HG03139 (cell line): ENCODE measurements around the gene G6PD.
A peak's percentile ranks its signal among the peaks of the same experiment; 100 is the strongest.
"Not testable (repeated sequence)": the region's sequence is repeated elsewhere in the genome, so short reads cannot be mapped to it uniquely, and the experiment has no call there.

Source experiments
- ATAC-seq: cut with Tn5 transposase; IDR thresholded peaks from one replicate; pipeline ENCODE4 v1.9.1; 2021; ENCODE audit not compliant: unreplicated experiment

G6PD gene

GRCh38 chrX:154546354-154547244, at the start of gene G6PD:
Gene G6PD (minus strand): TSS chrX:154546846. CDS start chrX:154546155, 691 bp downstream.
- peak; percentile 35 for ATAC-seq

- ATAC-seq, result no peak
Measured at GRCh38 chrX:154595559-154596249, 49.1 kb upstream of the G6PD start.

GRCh38 chrX:154594491-154594890, 47.8 kb upstream of the G6PD start:
- no peak for ATAC-seq

- ATAC-seq, result no peak
Measured at GRCh38 chrX:154593201-154593600, 46.6 kb upstream of the G6PD start.

- ATAC-seq, result no peak
Measured at GRCh38 chrX:154592505-154592904, 45.9 kb upstream of the G6PD start.

GRCh38 chrX:154590415-154590814, 43.8 kb upstream of the G6PD start:
- not testable (repeated sequence) for ATAC-seq

- ATAC-seq, result not testable (repeated sequence)
Measured at GRCh38 chrX:154584585-154585183, 38.0 kb upstream of the G6PD start, which contains the start of gene CTAG1A. Gene CTAG1A (plus strand): TSS chrX:154585133. CDS start chrX:154585207, 74 bp downstream.

- ATAC-seq, result not testable (repeated sequence)
Measured at GRCh38 chrX:154582994-154583393, 36.3 kb upstream of the G6PD start.

GRCh38 chrX:154575076-154575475, 28.4 kb upstream of the G6PD start:
- ATAC-seq, result not testable (repeated sequence)

GRCh38 chrX:154573061-154573460, 26.4 kb upstream of the G6PD start:
- not testable (repeated sequence) for ATAC-seq

GRCh38 chrX:154570361-154570760, 23.7 kb upstream of the G6PD start:
- ATAC-seq, result not testable (repeated sequence)

- ATAC-seq, result not testable (repeated sequence)
Measured at GRCh38 chrX:154562295-154562694, 15.6 kb upstream of the G6PD start.

- not testable (repeated sequence) for ATAC-seq
Measured at GRCh38 chrX:154560326-154560725, 13.7 kb upstream of the G6PD start.

- ATAC-seq, result not testable (repeated sequence)
Measured at GRCh38 chrX:154558896-154559295, 12.2 kb upstream of the G6PD start.

- ATAC-seq, result not testable (repeated sequence)
Measured at GRCh38 chrX:154558060-154558690, 11.5 kb upstream of the G6PD start.

- ATAC-seq, result not testable (repeated sequence)
Measured at GRCh38 chrX:154552112-154552806, 5.6 kb upstream of the G6PD start.

GRCh38 chrX:154549766-154550165, 3.1 kb upstream of the G6PD start:
- no peak for ATAC-seq

GRCh38 chrX:154548028-154548316, 1.3 kb upstream of the G6PD start:
- ATAC-seq, result no peak

- ATAC-seq, result peak; percentile 68
Measured at GRCh38 chrX:154547245-154548027, 790 bp upstream of the G6PD start, which contains the start of gene IKBKG. Gene IKBKG (plus strand): TSS chrX:154547620. CDS start chrX:154552003, 4,383 bp downstream.
